ENCODE data around the gene HAX1.

Gene HAX1

DNA sequence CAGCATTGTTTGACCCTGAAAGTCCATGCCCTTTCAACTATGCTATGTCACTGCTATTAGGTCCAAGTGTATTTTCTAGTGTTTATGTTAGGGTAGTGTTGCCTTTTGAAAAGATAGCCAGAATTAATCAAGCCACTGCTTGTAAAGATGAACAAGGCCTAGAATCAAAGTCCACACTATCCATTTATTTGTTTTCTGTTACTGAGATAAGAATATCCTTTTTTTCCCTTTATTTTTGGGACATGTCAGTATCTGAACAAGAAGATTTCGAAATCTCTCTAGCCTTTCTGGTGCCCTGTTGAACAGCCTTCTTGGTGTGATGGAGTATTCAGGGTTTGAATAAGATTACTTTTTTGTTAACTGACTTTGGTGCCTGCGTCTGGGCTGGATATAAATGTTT, 35.0 kb upstream of the HAX1 start:
- TF ChIP-seq, protein P1, sequence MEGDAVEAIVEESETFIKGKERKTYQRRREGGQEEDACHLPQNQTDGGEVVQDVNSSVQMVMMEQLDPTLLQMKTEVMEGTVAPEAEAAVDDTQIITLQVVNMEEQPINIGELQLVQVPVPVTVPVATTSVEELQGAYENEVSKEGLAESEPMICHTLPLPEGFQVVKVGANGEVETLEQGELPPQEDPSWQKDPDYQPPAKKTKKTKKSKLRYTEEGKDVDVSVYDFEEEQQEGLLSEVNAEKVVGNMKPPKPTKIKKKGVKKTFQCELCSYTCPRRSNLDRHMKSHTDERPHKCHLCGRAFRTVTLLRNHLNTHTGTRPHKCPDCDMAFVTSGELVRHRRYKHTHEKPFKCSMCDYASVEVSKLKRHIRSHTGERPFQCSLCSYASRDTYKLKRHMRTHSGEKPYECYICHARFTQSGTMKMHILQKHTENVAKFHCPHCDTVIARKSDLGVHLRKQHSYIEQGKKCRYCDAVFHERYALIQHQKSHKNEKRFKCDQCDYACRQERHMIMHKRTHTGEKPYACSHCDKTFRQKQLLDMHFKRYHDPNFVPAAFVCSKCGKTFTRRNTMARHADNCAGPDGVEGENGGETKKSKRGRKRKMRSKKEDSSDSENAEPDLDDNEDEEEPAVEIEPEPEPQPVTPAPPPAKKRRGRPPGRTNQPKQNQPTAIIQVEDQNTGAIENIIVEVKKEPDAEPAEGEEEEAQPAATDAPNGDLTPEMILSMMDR (IDR thresholded peaks at IDR 0.05; ENCODE audit: borderline replicate concordance, control extremely low read depth, extremely low read depth, insufficient read depth, missing control alignments) = no peak
- in situ Hi-C loops (cut with MboI; ENCODE audit: low sequenced_read_pairs, unreplicated experiment) = no loop called here
- DNase-seq (ENCODE audit: low spot score) = no peak

DNA sequence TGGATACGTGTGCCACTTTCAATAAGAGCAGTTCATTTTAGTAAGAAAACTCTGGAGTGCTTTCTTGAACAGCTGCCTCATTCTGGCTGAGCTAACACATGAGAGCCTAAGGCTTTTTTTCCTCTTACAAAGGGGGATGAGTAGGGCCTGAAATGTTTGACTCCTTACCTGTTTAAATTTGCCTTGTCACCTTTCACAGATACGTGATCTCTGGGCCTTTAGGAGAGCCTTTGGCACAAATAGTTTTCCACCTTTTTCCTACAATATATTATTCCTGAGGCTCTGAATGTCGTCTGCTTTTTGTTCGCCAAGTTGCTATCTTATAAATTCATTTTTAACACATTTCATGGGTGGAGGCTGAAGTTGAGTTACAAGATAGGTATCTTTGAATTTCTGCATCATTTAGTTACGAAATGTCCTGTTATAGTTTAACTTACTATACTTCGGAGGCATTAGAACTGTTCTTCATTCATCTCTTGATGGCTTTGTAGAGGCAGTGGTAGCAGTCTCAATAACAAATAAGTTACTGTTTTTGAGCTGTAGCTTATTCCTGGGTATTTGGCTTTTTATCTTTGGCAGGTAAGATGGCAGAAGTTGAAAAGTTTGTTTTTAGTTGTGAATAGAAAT, 34.4 kb upstream of the HAX1 start:
- DNase-seq (ENCODE audit: low spot score) = no peak
- TF ChIP-seq, protein P1 (IDR thresholded peaks at IDR 0.05; ENCODE audit: borderline replicate concordance, control extremely low read depth, extremely low read depth, insufficient read depth, missing control alignments) = no peak
- in situ Hi-C loops (cut with MboI; ENCODE audit: low sequenced_read_pairs, unreplicated experiment) = no loop called here

DNA sequence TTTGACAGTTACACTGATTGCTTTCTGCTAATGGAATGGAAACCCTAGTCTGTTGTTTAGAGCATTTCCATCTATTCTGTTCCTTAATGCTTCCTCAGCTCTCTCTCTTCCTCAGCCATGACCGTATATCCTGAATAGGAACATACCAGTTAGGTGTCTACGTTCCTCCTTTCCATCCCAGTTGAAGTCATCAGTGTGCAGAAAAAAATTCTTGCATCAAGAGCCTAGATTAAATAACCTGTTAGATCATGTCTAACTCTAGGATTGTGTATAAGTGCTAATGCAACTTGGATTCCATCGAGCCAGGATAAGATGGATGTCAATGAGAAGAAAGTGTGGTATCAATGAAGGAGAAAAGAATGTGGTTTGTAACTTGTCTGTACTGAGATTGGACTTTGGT, 32.9 kb upstream of the HAX1 start:
- DNase-seq (ENCODE audit: low spot score) = no peak
- TF ChIP-seq, protein P1 (IDR thresholded peaks at IDR 0.05; ENCODE audit: borderline replicate concordance, control extremely low read depth, extremely low read depth, insufficient read depth, missing control alignments) = no peak
- in situ Hi-C loops (cut with MboI; ENCODE audit: low sequenced_read_pairs, unreplicated experiment) = no loop called here

DNA sequence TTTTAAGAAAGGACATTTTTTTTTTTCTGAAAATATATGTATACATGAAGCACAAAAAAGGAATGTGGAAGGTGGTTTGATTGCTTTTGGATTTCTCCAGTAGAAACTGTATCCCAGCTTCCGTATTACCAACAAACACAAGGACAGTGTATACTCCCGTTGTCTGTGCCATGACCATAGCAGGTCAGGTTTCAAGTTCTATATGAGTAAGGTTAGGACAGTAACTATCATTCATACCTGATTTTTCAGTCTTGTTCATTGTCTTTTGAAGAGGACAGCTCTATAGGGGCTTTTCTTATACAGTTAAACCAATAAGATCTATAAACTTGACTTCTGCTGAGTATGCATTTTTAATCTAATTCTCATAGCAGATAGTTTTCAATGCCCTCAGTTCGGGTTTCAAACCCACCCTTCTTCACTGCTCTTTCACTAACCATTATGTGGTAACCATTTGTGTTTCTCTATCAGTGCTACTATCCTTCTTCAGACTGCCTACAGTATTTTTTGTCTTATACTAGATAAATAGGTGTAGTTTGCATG, 32.1 kb upstream of the HAX1 start:
- DNase-seq (ENCODE audit: low spot score) = no peak
- in situ Hi-C loops (cut with MboI; ENCODE audit: low sequenced_read_pairs, unreplicated experiment) = no loop called here
- TF ChIP-seq, protein P1 (IDR thresholded peaks at IDR 0.05; ENCODE audit: borderline replicate concordance, control extremely low read depth, extremely low read depth, insufficient read depth, missing control alignments) = no peak

DNA sequence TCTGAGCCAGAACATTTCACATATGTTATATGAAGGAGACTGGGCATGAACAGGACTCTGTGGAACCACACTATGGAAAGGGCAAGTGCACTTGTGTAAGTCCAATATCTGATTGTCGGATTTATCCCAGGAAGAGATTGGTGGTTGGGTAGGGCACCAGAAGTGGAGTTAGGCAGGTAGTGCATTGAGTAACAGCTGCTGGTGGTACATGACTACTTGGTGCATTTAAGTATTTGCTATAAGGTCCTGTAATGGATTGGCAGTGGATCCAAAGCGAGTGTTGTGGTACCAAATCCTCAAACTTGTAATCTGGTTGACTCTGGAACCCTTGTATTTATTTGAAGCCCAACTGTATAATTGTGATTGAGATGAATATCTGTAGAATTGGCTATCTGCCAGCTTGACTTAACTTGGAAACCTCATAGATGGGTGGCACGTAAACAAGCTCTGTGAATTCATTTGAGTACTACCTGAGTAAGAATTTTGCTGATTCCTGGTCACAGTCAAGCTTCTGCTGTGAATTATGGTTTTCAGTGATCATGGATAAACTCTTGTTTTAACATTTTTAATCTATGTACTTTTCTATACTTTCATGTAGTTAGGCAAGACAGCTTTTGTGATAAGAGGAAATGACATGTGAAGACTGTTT, 30.6 kb upstream of the HAX1 start:
- TF ChIP-seq, protein P1 (IDR thresholded peaks at IDR 0.05; ENCODE audit: borderline replicate concordance, control extremely low read depth, extremely low read depth, insufficient read depth, missing control alignments) = no peak
- in situ Hi-C loops (cut with MboI; ENCODE audit: low sequenced_read_pairs, unreplicated experiment) = no loop called here
- no peak for DNase-seq (ENCODE audit: low spot score)

DNA sequence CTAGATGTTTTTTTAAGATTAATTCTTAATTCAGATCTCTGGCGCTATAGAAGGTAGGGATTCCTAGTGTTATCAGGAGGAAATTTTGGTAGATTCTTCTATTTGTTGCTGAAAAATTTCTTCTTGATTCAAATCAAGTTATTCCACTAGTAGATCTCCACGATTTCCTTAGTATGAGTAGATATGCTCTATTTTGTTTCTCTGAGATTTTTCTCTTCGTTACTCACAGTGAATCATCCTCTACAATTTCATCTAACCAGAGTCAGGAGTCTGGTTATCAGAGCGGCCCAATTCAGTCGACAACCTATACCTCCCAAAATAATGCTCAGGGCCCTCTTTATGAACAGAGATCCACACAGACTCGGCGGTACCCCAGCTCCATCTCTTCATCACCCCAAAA, 18.8 kb upstream of the HAX1 start:
- no peak for DNase-seq (ENCODE audit: low spot score)
- TF ChIP-seq, protein P1 (IDR thresholded peaks at IDR 0.05; ENCODE audit: borderline replicate concordance, control extremely low read depth, extremely low read depth, insufficient read depth, missing control alignments) = no peak
- in situ Hi-C loops (cut with MboI; ENCODE audit: low sequenced_read_pairs, unreplicated experiment) = no loop called here
